NK-92 treated with Interleukin-12 subunit alpha and Interleukin-12 subunit beta, amount 100 ng/mL, for 24 hours (cell line): ENCODE data around the gene WASHC2A.
"Not testable (repeated sequence)": the region's sequence is repeated elsewhere in the genome, so short reads cannot be mapped to it uniquely, and the experiment has no call there.

Experiments used
- DNase-seq: peaks from one replicate; lab custom pipeline; 2025; lab: John Stamatoyannopoulos, UW

WASHC2A gene

DNA sequence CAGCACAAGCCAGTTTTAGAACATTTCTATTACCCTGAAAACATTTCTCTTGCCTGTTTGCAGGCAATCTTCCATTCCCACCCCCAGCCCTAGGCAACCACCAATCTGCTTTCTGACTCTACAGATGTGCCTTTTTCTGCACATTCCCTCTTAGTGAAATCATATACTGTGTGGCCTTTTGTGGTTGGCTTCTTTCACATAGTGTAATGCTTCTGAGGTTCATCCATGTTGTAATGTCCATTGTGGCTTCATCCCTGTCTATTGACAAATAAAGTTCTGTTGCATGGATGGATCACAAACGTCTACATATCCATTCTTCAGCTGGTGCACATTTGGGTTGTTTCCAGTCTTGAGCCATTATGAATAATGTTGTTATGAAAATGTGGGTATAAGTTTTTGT, 77.8 kb downstream of the WASHC2A start:
- not testable (repeated sequence) for DNase-seq

DNA sequence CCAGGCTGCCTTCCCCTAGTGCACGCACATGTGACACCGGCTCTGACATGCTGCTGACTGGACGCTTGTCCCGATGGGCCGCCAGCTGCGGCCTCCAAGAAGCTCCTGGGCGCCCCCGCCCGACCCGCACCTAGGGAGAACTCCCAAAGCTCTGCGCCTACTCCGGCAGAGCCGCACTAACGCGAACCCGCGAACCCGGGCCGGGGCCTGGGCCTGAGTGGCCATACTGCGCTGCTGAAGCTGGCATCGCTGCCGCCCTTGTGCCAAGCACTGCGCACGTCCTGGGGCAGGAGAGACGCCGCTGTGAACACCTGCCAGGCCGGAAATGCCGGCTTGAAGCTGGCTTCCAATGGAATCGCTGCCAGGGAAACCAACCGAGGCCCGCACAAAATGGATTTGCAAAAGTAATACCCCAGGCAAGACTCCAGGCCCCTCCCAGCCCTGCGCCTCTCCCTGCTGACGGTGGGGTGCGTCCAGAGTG, 85.1 kb downstream of the WASHC2A start:
- DNase-seq: no peak

DNA sequence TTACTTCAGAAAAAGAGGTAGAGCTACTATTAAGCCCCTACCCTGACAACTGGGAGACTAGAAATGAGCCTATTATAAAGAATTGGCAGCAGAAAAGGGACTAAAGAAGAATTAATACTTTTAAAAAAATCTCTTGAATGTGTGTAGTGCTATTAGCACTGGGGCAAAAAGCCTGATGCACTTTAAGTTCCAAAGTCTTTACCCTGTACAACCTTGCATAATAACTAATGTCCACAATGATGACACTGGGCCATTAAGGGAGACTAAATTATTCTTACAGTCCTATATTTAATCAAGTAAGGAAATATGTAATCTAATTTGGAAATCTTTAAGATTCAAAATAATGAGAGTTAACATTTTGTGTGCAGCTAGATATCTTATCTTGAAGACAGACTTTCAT, 90.1 kb downstream of the WASHC2A start:
- DNase-seq: not testable (repeated sequence)

DNA sequence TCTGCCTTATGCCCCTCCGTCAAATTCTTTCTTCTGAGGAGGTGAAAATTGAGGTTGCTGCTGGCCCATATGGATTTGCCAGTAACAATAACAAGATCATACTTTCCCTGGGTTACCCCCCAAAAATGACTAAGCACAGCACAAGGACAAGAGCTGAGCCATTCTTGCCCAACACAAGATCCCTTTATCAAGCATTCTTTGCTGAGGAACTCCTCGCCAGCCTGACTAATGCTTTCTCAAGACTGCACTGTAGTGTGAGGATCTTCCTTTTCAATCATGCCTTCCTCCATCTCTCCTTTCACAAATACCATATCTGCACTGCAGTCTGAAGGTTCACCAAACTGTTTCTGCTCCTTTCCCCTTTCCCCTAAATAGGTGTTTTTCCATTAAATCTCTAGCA, 92.1 kb downstream of the WASHC2A start:
- not testable (repeated sequence) for DNase-seq

DNA sequence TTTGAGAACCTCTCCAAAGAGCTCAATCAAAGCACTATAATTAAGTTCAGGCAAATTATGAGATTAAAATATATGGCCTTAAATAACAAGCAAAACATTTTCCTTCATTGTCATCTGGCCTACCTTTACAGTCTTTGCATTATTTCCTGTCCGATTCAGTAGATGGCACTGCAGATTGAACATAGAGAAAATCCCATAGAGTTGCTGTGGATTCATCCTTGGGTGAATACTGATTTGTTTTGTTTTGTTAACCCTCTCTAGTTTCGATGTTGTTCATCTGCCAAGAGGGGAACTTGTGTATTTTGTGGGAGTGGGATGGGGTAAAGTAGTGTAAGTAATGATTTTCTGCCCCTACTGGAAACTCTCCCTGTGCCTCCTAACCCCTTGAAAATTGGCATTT, 97.3 kb downstream of the WASHC2A start:
- not testable (repeated sequence) for DNase-seq

DNA sequence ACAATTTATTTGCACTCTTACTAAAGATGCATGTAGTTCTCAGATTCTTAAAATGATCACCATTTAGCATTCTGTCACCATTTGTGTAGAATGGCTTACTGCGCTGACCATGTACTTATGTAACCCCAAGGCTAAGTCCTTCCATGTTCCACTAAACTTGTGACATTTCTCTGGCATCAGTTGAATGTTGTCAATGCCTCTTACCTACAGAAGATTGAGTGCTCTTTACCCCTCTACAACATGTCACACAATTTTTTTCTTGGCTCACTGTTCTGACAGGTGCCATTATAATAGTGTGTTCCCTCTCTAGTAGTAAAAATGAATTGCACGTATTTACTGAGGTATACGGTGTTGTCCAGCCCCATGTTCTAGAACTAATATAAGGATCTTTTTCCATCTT, 100.1 kb downstream of the WASHC2A start:
- DNase-seq: not testable (repeated sequence)

DNA sequence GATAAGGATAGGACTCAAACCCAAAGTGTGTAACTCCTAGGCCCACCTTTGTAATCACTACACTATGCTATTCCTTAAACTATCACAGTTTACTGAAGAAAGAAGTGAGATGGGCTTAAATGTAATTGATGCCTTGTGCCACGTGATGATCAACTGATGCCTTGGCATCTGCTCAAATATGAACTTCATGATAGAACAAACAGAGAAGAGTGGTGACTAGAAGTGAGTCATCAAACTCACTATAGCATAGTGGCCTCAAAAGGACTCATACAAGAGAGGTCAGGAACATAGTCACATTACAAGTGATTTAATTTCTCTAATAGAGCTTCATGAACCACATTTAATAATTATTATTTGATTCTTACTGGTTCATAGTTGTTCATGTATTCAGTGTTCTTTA, 101.8 kb downstream of the WASHC2A start:
- DNase-seq: not testable (repeated sequence)

DNA sequence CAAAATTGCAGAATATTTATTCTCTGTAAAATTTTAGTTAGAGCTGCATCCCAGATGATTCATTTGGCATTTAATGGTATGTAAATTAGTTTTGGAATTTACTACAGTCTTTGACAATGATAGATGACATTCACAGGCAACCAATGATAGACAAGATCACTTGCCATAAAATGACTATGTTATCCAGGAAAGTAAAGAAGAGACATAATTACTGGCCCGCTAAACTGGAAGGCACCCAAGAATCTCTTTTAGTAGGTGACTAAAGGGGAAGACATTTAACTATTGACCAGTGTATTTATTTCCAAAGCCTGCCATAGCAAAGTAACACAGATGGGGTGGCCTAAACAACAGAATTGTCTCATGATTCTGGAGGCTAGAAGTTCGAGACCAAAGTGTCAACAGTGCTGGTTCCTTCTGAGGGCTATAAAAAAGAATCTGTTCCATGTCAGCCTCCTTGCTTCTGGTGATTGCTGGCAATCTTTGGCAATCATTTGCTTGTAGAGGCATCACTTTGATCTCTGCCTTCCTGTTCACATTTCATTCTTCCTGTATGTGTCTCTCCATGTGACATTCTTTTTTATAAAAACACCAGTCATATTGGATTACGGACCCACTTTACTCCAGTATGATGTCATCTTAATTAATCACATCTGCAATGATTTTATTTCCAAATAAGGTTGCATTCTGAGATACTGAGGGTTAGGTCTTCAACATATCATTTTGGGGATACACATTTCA, 107.2 kb downstream of the WASHC2A start:
- DNase-seq: not testable (repeated sequence)
